GM12801 (cell line): ENCODE measurements around the gene CINP.

ENCODE experiments used
- TF ChIP-seq, protein P1 (sequence below): IDR thresholded peaks from one replicate; pipeline ENCODE4 v1.5.1; 2011; ENCODE audit warnings: control low read depth; ENCODE audit not compliant: insufficient read length; ENCODE audit errors: extremely low read depth

CINP gene

DNA sequence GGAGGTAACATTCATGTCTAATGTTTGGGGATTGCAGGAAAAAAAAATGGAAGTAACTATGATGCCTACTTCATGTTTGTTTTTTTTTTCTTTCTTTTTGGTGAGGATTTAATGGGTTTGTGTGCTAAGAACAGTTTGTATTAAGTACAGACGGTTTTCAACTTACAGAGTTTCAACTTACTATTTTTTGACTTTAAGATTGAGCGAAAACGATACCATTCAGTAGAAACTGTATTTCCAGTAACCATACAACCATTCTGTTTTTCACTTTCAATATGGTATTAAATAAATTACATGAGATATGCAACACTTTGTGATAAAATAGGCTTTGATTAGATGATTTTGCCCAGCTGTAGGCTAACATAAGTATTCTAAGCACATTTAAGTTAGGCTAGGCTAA, 10.4 kb upstream of the CINP start:
- TF ChIP-seq, protein P1, sequence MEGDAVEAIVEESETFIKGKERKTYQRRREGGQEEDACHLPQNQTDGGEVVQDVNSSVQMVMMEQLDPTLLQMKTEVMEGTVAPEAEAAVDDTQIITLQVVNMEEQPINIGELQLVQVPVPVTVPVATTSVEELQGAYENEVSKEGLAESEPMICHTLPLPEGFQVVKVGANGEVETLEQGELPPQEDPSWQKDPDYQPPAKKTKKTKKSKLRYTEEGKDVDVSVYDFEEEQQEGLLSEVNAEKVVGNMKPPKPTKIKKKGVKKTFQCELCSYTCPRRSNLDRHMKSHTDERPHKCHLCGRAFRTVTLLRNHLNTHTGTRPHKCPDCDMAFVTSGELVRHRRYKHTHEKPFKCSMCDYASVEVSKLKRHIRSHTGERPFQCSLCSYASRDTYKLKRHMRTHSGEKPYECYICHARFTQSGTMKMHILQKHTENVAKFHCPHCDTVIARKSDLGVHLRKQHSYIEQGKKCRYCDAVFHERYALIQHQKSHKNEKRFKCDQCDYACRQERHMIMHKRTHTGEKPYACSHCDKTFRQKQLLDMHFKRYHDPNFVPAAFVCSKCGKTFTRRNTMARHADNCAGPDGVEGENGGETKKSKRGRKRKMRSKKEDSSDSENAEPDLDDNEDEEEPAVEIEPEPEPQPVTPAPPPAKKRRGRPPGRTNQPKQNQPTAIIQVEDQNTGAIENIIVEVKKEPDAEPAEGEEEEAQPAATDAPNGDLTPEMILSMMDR = no peak

DNA sequence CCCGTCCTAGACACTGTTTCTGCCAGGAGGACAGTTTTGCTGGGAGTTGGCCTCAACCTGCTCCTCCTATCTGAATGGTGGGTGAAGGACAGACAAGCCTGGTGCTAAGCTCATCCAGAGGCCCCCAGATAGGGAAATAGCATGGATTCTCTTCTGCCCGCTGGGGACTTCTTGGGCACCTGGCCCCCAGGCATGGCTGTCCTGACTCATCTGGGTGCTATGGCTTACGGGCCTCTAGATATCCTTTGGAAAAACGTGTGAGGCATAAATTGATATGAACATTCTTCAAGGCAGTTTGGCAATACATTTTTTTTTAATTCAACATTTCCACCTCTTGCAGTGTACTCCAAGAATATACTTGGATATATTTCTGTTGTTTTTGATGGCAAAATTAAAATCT, 8.7 kb upstream of the CINP start:
- TF ChIP-seq, protein P1 = no peak

DNA sequence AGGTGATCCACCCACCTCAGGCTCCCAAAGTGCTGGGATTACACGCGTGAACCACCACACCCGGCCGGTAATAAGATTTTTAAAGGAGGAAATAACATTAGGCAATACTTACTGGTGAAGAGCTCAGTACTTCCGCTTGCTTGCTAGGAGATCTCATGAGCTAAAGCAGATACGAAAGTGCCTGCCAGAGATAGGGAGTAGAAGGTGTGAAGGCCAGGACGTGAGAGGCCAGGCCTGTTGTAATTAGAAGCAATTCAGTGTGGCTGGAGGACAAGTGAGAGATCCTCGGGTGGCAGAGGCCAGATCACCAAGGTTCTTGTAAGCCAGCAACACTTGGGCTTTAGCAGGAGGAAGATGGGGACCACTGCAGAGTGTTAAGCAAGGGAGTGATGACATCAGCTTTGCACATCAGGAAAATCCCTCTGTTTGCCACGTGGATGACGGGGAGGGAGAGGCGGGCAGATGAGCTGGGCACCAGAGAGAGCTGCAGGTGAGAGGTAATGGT, 7.7 kb upstream of the CINP start:
- TF ChIP-seq, protein P1 = no peak

DNA sequence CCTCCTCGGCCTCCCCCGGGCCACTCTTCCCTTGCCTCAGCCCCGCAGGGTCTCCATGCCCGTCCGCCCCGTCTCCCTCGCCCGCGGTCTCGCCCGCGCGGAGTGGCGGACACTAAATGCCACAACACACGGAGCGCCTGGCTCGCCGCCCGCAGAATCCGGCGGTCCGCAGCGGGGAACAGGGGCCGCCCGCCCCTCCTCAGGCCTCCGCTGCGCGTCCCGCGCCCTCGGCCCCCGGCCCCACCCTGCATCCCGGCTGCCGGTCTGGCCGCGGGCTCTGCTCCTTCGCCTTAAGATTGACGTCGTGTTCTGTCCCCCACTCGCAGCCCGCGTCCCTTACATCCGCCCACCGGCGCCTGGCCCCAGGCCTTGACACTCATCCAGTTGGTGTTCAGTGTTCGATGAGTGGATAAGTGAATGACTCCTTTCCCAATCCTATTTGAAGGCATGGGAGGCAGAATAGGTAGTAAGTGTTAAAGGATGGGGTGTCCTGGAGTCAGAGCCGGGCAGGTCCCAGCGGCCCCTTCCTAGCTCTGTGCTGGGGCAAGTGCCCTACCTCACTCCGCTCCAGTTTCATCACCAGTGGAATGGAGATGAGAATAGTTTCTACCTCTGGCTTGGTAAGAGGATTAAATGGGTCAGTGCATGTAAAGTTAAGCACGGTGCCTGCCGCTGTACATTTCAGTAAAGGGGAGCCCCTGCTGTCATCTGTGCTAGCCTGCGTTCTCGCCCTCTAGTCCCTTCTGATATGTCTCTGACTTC, 673 bp upstream of the CINP start:
- TF ChIP-seq, protein P1 = no peak

DNA sequence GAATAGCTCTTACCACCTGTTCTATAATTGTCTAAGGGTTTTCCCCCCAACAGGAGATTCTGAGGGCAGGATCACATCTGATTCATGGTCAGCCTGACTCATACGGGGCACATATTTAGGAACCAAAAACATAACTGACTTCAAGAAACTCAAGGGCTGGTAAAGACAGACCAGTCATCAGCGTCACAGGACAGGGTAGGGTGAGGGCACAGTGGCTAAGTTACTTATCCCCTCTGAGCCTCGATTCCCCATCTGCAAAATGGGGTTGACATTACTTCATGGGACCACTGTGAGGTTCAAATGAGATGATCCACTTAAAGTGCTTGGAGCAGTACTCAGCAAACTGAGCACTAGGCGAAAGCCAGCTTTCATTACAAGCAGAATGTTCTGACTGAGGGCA, 606 bp downstream of the CINP start:
- TF ChIP-seq, protein P1 = no peak

DNA sequence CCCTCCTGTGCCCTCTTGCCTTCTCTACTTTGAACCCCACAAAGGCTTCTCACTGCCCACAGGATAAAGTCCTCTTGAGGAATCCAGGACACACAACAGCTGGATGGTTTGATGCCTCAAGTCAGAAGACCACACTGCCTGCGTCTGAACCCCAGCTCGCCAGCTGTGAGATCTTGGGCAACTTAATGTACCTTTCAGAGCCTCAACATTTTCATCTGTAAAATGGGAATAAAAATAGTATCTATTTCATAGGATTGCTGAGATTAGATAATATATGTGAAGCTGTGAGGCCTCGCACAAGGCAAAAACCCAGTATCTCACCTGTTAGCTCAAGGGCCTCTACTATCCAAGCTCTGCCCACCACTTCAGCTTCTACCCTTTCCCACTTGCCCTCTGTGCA, 2.3 kb downstream of the CINP start:
- TF ChIP-seq, protein P1 = no peak

DNA sequence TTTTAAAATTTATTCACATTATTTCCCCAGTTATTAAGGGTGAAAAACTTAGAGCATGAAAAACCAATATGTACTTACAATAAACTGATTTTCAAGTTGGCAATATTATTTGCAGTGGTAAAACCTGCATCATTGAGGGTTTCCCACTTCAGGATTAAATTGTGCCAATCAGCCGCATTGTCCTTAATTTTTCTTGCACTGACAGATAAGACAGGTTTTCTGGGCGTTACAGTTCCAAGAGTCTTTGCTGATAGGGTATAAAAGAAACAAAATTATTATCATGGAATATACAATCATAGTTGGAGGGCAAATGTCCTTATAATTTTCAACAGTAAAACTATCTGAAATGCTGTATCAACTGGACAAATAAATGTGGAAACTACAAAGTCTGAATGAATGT, 3.3 kb downstream of the CINP start:
- TF ChIP-seq, protein P1 = no peak
